SJCRH30 (cell line): Measurements from ENCODE around the gene CAPN9. TPM values are rescaled to one million over a fixed set of nuclear protein-coding genes. Genes with fewer than 3 reads are reported as not detected.
A peak's percentile ranks its signal among the peaks of the same experiment; 100 is the strongest.
"Not testable (repeated sequence)": the region's sequence is repeated elsewhere in the genome, so short reads cannot be mapped to it uniquely, and the experiment has no call there.

Source experiments
- DNase-seq, 2 experiments: peaks; one replicate each; pipeline ENCODE4 v3.0.0-alpha.2; 2015 to 2020
- H3K27ac ChIP-seq: fragments of 250-450 bp; sonication (Bioruptor Pico); 2 replicates; pipeline ENCODE4 v1.5.1; 2020; ENCODE audit warnings: mild to moderate bottlenecking, moderate library complexity
- H3K27me3 ChIP-seq: fragments of 250-450 bp; sonication (Bioruptor Pico); 2 replicates; pipeline ENCODE4 v1.5.1; 2020; ENCODE audit warnings: mild to moderate bottlenecking, moderate library complexity
- H3K36me3 ChIP-seq: fragments of 250-450 bp; sonication (Bioruptor Pico); 2 replicates; pipeline ENCODE4 v1.5.1; 2020; ENCODE audit warnings: mild to moderate bottlenecking, moderate library complexity
- H3K4me1 ChIP-seq: fragments of 250-450 bp; sonication (Bioruptor Pico); 2 replicates; pipeline ENCODE4 v1.5.1; 2020; ENCODE audit warnings: mild to moderate bottlenecking, moderate library complexity
- H3K4me3 ChIP-seq: fragments of 250-450 bp; sonication (Bioruptor Pico); 2 replicates; pipeline ENCODE4 v1.5.1; 2020; ENCODE audit warnings: mild to moderate bottlenecking, moderate library complexity
- H3K9me3 ChIP-seq: fragments of 250-450 bp; sonication (Bioruptor Pico); replicated peaks from 2 replicates; pipeline ENCODE4 v1.5.1; 2020; ENCODE audit warnings: mild to moderate bottlenecking, moderate library complexity
- total RNA-seq: library from RNA; depleted of rRNA; stranded (reverse); fragments of >200 nt; shearing (Covaris generic); gene quantifications from 2 replicates; pipeline ENCODE4 v1.2.3, GENCODE V29; 2014

Gene CAPN9
- total RNA-seq, 1 experiment from 2014 or later: not detected

DNA sequence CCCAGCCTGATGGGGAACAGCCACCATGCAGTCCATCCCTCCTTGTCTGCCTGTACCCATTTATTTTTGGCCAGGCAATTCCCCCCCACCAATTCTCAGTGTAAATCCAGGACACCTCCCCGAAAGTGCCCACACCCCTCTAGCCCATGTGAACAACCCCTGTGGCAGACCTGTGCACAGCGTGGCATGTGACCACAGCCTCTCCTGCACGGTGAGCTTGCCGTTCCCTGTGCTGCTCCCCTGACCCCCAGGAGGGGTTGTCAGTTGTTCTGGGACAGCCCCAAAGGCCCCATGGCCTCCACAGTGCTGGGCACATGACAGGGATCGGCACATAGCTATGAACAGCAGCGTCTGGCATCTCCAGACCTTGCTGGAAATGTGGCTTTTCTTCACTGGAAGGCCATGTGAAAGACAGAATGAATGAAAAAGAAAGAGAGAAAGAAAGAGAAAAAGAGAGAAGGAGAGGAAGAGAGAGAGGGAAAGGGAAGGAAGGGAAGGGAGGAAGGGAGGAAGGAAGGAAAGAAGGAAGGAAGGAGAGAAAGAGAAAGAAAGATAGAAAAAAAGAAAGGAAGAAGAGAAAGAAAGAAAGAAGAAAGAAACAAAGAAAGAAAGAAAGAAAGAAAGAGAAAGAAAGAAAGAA lies 3.9 kb downstream of the CAPN9 start:
- Histone ChIP-seq H3K9me3 (no peaks in the 10 kb centered on the region), H3K4me1 (peaks cover 20% of the 10 kb centered on the region), H3K27me3 (no peaks in the 10 kb centered on the region), H3K36me3 (no peaks in the 10 kb centered on the region), H3K27ac (no peak overlapping the region), H3K4me3 (no peak overlapping the region)
- DNase-seq: no peak

DNA sequence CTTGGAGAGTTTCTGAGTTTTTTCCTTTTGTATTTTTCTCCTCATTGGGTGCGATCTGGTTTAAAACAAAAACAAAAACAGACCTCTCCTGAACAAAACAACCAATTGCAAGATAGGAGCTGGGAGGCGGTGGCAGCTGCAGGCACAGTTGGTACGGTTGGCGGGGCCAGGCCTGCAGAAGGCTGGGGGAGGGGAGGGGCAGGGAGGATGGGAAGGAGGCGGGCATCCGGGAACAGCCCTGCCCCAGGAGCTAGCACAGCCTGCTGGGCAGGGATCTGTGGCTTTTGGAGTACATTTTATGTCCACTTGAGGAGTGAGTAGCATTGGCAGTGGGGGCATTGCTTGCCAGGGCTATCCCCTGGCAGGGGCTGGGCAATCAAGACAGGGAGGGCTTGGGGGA lies 5.2 kb downstream of the CAPN9 start:
- no peaks in the 10 kb centered on the region for H3K27me3 ChIP-seq
- peak overlapping the region; percentile 39 for H3K4me3 ChIP-seq
- no peaks in the 10 kb centered on the region for H3K36me3 ChIP-seq
- DNase-seq: peak; percentile 69 to 72
- H3K4me1 ChIP-seq: peaks cover 20% of the 10 kb centered on the region
- H3K9me3 ChIP-seq: no peaks in the 10 kb centered on the region
- peak overlapping the region; percentile 73 for H3K27ac ChIP-seq

DNA sequence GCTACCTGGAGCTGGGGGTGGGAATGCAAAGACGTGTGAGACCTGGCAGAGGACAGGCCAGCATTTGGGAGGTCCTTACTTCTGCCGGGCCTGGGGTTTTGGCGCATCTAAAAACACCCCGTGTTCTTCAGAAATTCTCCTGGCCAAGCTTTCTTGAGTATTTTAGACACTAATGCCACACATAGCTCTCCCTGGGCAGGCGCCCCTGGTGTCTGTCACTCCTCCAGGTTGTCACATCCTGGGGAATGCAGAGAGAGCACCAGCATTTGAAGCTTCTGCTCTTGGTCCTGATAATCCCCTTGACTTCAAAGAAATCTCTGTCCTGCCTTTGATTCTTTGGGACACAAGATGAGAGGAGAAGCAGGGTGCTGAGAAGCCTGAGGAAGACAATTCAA lies 6.0 kb downstream of the CAPN9 start:
- no peaks in the 10 kb centered on the region for H3K9me3 ChIP-seq
- DNase-seq: no peak
- no peaks in the 10 kb centered on the region for H3K36me3 ChIP-seq
- peak overlapping the region; percentile 43 for H3K4me3 ChIP-seq
- peaks cover 20% of the 10 kb centered on the region for H3K4me1 ChIP-seq
- H3K27ac ChIP-seq: peak overlapping the region; percentile 73
- H3K27me3 ChIP-seq: no peaks in the 10 kb centered on the region

DNA sequence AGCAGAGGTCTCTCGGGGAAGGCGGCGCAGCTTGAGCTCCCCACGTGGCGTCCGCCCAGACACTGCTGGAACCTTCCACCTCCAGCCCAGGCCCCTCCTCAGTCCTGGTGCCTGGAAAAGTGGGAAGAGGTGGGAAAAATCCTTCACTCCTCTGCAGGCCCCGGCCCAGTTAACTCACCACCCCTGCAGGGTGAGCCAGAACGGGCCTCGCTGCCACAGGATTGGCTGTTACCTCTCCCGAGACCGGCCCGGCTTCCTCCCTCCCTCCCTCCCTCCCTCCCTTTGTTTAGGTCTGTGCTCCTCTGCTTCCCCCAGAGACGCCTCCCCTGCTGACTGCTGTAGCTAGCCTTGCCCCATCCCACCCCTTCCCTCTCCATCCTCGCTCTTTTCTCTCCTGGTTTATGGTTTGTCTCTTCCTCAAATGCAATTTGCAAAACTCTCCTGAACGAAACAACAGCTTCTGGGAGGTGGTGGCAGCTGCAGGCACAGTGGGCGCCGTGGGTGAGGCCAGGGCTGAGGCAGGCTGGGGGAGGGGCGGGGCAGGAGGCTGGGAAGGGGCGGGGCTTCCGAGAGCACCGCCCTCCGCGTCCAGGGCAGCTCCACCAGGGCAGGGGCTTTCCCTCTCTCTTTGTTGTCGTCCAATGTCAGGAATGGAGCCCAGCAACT lies 6.5 kb downstream of the CAPN9 start:
- H3K4me3 ChIP-seq: peak overlapping the region; percentile 43

DNA sequence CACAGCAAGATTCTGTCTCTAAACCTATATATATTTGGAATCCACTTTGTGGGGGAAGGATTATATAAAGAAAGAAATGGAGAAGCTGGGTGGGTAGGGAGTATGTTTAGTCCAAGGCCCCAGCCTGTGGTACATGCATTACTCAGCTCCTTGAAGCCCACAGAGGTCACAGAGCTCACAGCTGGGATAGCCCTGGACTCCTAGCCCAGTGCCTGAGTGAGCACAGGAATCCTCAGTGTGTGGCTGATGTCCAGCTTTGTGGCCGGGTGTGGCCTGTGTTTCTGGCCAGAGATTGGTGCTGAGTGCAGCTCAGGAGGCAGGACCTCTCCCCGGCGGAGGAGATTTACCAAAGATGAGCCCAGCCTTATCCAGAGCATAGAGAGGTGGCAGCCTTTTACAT lies 7.6 kb downstream of the CAPN9 start:
- peak; percentile 23 to 33 for DNase-seq
- Histone ChIP-seq H3K9me3 (no peaks in the 10 kb centered on the region), H3K27ac (no peak overlapping the region)

More for the DNA sequence above, 6.5 kb downstream of the CAPN9 start:
- Histone ChIP-seq H3K27ac (peak overlapping the region; percentile 73), H3K9me3 (no peaks in the 10 kb centered on the region), H3K36me3 (no peaks in the 10 kb centered on the region), H3K4me1 (peaks cover 20% of the 10 kb centered on the region), H3K27me3 (no peaks in the 10 kb centered on the region)
- peak; percentile 85 to 88 for DNase-seq

DNA sequence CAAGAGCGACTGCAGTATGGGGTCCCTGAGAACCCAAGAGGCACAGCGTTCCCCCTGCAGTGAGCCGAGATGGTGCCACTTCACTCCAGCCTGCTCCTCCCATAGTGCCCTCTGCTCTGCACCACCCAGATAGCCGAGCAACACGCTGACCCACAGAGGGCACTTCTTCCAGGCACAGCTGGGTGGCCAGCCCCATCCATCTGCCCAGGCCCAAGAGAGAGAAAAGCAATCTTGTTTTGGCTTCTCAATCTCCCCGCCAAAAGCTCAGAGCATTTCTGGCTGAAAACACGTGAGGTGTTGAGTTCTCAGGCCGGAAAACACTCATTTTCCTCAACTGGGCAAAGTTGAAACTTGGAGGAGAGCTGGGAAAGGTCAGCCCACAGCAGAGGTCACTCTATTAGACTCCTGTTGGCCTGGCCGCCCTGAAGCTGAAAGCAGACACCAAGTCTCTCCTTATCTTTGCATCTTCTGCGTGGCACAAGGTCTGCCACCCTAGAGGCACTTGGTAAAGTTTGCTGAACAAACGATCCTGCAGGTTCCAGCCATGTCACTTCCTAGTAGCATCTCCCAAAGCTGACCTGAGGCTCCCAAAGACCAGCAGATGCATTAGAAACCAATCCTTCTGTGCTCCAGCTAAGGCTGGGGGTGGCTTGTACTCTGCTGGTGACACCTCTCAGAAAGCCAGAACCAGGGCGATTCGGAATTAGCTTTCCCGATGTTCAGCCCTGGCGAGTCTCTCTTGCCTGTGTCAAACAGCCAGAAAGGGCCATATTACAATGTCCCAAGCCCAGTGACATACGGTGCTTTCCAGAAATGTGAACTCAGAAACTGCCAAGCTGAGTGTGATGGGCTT lies 10.9 kb downstream of the CAPN9 start:
- Histone ChIP-seq H3K4me3 (no peak overlapping the region), H3K4me1 (peaks cover 11% of the 10 kb centered on the region), H3K27ac (no peak overlapping the region), H3K36me3 (no peaks in the 10 kb centered on the region), H3K27me3 (no peaks in the 10 kb centered on the region), H3K9me3 (no peaks in the 10 kb centered on the region)
- no peak for DNase-seq

More for the DNA sequence above, 7.6 kb downstream of the CAPN9 start:
- Histone ChIP-seq H3K4me1 (peaks cover 21% of the 10 kb centered on the region), H3K27me3 (no peaks in the 10 kb centered on the region), H3K4me3 (no peak overlapping the region), H3K36me3 (no peaks in the 10 kb centered on the region)

DNA sequence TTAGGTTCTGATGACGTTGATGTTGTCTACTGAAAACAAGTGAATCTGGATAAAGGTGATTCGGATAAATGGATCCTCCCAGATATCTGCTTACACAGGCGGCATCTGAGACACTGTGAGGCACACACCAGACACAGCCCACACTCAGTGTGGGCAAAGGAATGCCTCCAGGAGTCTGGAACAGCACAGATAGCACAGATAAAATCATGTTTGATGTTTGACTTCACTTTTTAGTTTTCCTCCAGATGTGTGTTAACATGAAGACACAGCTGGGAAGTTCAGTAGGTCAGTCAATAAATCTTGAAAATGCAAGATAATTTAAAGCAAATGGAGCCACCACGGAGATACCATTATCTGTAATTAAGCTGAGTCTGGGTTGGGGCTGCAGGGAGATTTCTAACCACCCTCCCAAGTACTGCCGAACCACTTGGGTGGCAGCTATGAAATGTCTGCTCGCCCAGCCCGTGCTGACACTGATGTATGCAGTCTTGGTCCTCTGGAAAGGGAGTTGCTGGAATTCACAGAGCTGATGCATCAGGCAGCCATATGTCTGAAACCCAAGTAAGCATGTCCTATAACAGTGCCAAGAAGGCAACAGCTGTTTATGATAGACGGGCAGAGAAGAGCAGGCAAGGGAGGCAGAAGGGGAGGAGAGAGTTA lies 11.7 kb downstream of the CAPN9 start:
- Histone ChIP-seq H3K9me3 (no peaks in the 10 kb centered on the region), H3K4me3 (no peak overlapping the region), H3K36me3 (no peaks in the 10 kb centered on the region), H3K27ac (no peak overlapping the region), H3K27me3 (no peaks in the 10 kb centered on the region), H3K4me1 (peaks cover 6% of the 10 kb centered on the region)
- peak; percentile 58 to 75 for DNase-seq

DNA sequence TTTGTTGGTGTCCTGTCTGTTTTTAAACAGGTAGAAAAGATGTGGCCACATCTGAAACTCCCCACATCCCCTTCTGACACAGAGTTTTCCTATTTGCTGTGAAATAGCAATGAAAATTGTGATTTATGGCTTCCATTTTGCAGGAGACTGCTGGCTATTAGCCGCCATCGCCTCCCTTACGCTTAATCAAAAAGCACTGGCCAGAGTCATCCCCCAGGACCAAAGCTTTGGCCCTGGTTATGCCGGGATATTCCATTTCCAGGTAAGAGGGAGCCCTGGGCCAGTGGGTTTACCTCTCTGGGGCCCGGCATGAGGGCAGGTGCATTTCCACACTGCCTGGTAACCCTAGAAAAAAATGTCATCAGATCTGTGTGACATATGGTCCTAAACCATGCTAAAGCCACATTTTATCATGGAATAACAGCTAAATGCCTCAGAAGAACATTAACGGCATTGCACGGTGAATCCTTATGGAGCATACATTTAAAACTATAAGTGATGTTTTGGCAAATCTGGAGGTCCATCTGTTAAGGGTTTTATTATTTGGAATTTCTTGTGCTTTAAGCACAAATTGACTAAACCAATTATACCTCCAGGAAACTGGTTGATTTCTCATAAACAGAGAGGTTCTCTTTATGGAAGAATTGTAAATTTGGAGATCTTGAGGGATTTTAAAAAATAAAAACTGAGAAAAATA lies 12.3 kb downstream of the CAPN9 start:
- DNase-seq: no peak
- Histone ChIP-seq H3K4me3 (no peak overlapping the region), H3K27me3 (no peaks in the 10 kb centered on the region), H3K9me3 (no peaks in the 10 kb centered on the region), H3K36me3 (no peaks in the 10 kb centered on the region), H3K27ac (no peak overlapping the region), H3K4me1 (peaks cover 6% of the 10 kb centered on the region)

DNA sequence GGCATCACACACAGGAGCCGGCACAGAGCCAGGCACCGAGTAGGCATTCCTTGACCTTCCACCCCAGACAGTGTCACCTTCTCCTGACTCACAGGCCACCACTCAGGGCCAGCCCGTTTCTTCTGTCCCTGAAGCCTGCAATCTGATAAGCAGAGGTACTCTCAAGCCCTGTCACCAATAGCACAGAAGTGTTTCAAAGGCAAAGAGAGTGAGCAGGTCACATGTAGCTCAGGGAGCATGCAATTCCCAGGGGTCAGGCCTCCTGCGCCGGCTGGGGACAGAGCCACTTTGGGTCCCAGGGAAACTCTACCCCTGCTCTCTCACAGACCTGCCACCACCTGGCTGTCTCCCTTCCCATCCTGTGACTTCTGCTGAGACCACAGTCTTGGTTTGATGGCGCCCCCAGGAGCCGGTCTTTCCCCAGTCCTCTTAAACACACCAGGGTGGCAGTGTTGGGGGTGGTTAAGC lies 13.2 kb downstream of the CAPN9 start:
- Histone ChIP-seq H3K4me3 (no peak overlapping the region), H3K36me3 (no peaks in the 10 kb centered on the region), H3K9me3 (no peaks in the 10 kb centered on the region), H3K27me3 (no peaks in the 10 kb centered on the region), H3K27ac (no peak overlapping the region), H3K4me1 (peaks cover 6% of the 10 kb centered on the region)
- no peak for DNase-seq

DNA sequence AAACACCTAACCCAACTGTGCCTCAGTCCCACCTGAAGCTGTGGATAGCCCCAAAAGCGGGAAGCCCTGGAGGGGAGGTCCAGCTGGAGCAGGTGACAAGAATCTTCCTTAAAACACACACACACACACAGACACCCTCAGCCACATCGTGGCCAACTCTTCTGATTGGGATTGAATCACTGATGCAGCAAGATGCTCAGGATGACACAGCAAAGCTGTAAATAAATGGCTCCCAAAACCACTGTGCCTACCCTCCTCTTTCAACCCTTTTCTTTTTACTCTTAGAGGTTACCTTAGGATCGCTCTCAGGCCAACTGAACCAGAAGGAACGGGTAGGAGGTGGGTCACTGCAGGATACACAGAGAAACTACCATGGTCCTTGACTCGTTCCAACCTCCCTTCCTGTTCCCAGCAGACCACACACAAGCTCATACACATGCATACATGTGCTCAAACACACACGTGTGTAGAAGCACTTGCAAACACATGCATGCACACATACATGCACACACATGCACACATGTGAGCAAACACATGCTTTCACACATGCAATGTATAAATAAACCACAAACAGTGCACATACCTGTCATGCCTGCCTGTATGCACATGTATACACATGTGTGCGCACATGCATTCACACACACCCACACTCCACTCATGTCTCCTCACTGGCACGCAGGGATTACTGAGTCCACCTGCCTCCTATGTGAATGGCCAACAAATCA lies 14.4 kb downstream of the CAPN9 start:
- no peak overlapping the region for H3K4me3 ChIP-seq
- no peak overlapping the region for H3K27ac ChIP-seq
- no peaks in the 10 kb centered on the region for H3K36me3 ChIP-seq
- H3K27me3 ChIP-seq: no peaks in the 10 kb centered on the region
- peaks cover 6% of the 10 kb centered on the region for H3K4me1 ChIP-seq
- H3K9me3 ChIP-seq: no peaks in the 10 kb centered on the region
- DNase-seq: no peak

DNA sequence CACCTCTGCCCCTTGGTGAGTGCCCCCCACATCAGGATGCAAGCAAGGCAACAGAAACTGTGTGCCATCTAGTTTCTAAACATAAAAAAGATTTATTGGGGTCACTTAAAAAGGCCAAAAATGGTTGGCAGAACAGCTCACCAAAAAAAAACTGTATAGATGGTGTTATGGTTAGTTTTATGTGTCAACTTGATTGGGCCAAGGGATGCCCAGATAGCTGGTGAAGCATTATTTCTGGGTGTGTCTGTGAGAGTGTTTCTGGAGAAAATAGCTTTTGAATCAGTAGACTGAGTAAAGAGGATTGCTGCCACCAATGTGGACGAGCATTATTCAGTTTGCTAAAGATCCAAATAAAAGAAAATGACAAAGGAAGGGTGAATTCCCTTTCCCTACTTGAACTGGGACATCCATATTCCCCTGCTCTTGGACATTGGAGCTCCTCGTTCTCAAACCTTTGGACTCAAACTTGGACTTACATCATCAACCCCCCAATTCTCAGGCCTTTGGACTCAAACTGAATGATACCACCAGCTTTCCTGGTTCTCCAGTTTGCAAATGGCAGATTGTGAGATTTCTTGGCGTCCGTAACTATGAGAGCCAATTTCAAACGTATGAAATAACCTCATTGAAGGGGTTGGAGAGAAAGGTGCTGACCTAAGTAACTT lies 16.9 kb downstream of the CAPN9 start:
- no peak overlapping the region for H3K27ac ChIP-seq
- no peak for DNase-seq
- H3K4me1 ChIP-seq: peaks cover 8% of the 10 kb centered on the region
- H3K4me3 ChIP-seq: no peak overlapping the region
- no peaks in the 10 kb centered on the region for H3K9me3 ChIP-seq
- no peaks in the 10 kb centered on the region for H3K36me3 ChIP-seq
- H3K27me3 ChIP-seq: no peaks in the 10 kb centered on the region

DNA sequence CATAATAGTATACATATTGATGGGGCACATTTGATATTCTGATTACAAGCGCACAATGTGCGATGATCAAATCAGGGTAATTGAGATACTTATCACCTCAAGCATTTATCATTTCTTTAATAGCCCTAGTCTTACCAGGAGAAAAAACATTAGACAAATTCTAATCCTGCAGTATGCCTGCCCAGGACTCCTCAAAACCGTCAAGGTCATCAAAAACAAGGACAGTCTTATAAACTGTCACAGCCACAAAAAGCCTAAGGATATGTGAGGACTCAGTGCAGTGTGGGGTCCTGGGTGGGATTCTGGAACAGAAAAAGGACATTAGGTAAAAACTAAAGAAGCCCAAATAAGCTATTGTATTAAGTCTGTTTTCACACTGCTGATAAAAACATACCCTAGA lies 19.1 kb downstream of the CAPN9 start:
- no peaks in the 10 kb centered on the region for H3K27me3 ChIP-seq
- no peaks in the 10 kb centered on the region for H3K36me3 ChIP-seq
- no peaks in the 10 kb centered on the region for H3K9me3 ChIP-seq
- no peak for DNase-seq
- no peak overlapping the region for H3K27ac ChIP-seq
- no peak overlapping the region for H3K4me3 ChIP-seq
- peaks cover 7% of the 10 kb centered on the region for H3K4me1 ChIP-seq

DNA sequence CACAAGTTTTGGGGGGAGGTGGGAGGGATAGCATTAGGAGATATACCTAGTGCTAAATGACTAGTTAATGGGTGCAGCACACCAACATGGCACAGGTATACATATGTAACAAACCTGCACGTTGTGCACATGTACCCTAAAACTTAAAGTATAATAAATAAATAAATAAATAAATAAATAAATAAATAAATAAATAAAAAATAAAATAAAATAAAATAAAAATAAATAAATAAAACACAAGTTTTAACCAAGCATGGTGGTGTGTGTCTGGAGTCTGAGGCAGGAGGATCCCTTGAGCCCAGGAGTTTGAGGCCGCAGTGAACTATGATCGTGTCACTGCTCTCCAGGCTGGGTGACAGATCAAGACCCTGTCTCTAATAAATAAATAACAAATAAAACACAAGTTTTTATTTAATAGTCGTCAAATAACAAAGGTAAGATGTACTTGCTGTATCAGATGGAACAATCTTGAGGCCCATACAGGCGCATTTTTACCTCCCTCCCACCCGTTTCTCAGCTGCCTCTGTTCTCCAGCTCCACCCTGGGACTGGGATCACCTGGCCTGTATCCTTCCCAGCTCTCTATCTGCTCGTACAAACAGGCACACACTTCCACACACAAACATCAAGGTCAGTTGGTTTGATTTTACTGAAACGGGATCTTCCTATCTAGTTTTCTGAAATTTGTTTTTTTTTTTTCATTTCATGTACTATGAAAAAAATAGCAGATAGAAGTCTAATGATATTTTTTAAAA lies 20.8 kb downstream of the CAPN9 start:
- H3K27ac ChIP-seq, H3K4me1 ChIP-seq, H3K4me3 ChIP-seq, H3K9me3 ChIP-seq, H3K27me3 ChIP-seq, H3K36me3 ChIP-seq, DNase-seq: not testable (repeated sequence)
